HUES48 (cell line): Measurements from ENCODE around the gene TMEM131L.
"Not testable (repeated sequence)": the region's sequence is repeated elsewhere in the genome, so short reads cannot be mapped to it uniquely, and the experiment has no call there.

Experiments used
- H3K27ac ChIP-seq: one replicate; pipeline ENCODE4 v1.7.0; 2013; ENCODE audit warnings: low read depth, low read length, inconsistent platforms
- H3K27me3 ChIP-seq: 2 replicates; pipeline ENCODE4 v1.6.1; 2013; ENCODE audit warnings: mild to moderate bottlenecking, low read length; ENCODE audit not compliant: control insufficient read depth, insufficient read depth
- H3K36me3 ChIP-seq: 2 replicates; pipeline ENCODE4 v1.6.1; 2013; ENCODE audit warnings: low read length; ENCODE audit not compliant: control insufficient read depth, insufficient read depth
- H3K4me1 ChIP-seq: 2 replicates; pipeline ENCODE4 v1.6.1; 2013; ENCODE audit warnings: mild to moderate bottlenecking, low read length; ENCODE audit not compliant: control insufficient read depth, insufficient read depth
- H3K4me3 ChIP-seq: 2 replicates; pipeline ENCODE4 v1.5.1; 2013; ENCODE audit warnings: mild to moderate bottlenecking, low read depth, low read length
- H3K9ac ChIP-seq: 2 replicates; pipeline ENCODE4 v1.6.1; 2013; ENCODE audit warnings: mild to moderate bottlenecking, low read depth, low read length, moderate library complexity
- H3K9me3 ChIP-seq: 2 replicates; pipeline ENCODE4 v1.6.1; 2013; ENCODE audit warnings: low read length; ENCODE audit not compliant: control insufficient read depth, insufficient read depth

The TMEM131L gene

DNA sequence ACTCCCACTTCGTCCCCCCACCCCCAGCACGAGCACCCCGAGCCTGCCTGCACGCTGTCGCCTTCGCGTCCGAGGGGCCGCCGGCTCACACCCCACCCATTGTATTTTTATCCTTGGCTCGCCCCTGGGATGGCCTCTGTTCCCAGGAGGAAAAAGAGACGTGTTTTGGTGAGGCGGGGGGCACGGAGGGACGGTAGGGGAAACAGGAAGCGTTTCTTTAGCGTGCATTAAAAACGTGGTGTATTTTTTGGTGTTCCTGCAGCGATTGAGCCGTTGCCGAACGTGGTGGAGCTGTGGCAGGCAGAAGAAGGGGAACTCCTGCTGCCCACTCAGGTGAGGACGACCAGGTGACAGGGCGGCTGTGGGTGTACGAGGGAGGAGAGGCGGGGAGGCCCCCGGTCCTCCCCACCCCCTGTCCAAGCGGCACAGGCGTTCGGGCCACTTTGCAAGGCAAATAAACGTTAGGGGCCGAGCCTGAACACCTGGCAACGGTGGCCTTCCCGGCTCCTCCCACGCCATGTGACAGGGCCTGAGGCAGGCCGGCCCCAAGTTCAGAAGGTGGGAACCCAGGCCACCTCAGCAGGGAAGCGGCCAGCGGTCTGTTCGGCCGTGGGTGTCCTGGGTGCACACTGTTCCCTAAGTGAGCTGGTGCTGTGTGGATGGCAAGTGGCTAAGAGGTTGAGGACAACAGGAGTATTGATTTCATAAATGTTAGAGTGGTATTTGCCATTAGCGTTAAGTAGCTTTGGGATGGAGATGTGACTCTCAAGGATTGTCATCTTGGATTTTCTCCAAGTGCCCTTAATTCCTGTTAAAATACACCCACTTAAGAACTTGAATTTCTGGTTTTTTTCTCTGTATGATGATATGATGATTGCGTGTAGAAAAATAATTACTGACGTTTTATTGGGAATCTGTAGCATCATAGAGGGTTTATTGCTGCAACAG lies 1.1 kb downstream of the TMEM131L start:
- Histone ChIP-seq H3K9ac (peak overlapping the region; percentile 82), H3K4me3 (peak overlapping the region; percentile 96), H3K36me3 (peaks cover 9% of the 10 kb centered on the region; the same call in 1 of the 2 replicates), H3K27me3 (peaks cover 9% of the 10 kb centered on the region; the same call in 1 of the 2 replicates), H3K9me3 (no peaks in the 10 kb centered on the region), H3K4me1 (peaks cover 27% of the 10 kb centered on the region), H3K27ac (peak overlapping the region; percentile 83)

DNA sequence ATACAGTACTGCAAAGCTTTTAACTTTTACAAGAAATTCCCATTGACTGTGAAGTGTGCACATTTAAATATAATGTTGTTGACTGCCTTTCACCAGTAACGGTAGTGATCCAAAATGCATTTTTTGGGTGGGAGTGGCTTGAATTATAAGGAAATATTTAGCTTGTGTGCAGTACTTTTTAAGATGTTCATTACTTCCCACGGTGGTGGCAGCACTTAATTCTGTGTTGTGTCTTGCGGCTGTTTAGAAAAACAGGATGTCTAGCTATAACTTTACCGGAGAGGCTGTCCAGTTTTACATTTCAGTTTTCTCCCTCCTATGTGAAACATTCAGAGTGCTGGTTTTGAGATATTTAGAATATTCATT lies 1.7 kb downstream of the TMEM131L start:
- Histone ChIP-seq H3K27ac (no peak overlapping the region), H3K9ac (no peak overlapping the region)

DNA sequence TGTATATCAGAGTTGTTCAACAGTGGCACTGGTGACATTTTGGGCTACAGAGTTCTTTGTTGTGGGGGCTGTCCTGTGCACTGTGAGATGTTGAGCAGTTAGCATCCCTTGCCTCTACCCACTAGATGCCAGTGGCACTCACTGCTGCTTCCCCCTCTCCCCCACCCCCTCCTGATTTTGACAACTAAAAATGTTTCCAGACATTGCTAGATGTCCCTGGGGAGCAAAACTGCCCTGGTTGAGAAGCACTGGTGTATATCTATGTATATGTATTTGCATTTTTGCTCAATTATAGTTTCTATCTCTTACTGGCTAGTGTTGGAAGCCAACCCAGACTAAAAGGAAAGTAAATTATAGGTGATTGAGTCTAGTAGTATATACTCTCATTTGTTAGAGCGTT lies 2.4 kb downstream of the TMEM131L start:
- Histone ChIP-seq H3K27ac (no peak overlapping the region), H3K4me3 (no peak overlapping the region), H3K4me1 (peaks cover 27% of the 10 kb centered on the region)

More for the DNA sequence above, 1.7 kb downstream of the TMEM131L start:
- no peaks in the 10 kb centered on the region for H3K9me3 ChIP-seq
- peaks cover 27% of the 10 kb centered on the region for H3K4me1 ChIP-seq
- H3K27me3 ChIP-seq = peaks cover 9% of the 10 kb centered on the region; the same call in 1 of the 2 replicates
- peaks cover 9% of the 10 kb centered on the region; the same call in 1 of the 2 replicates for H3K36me3 ChIP-seq
- peak overlapping the region; percentile 96 for H3K4me3 ChIP-seq

DNA sequence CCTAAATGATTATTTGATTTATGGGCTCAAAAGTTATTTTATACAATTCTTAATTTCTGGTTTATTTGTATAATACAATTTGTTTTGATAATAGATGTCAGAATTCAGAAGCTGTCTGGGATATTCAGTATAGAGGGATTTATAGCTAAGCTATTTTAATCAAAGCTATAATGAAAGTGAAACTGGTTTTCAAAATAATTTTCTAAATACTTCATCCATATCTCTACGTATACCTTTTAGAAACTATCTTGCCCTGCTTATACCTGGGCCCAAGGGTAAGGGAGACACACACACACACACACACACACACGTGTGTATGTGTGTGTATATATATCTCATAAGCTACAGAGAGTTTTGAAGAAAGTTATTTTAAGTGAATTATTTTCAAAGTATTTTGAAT lies 2.9 kb downstream of the TMEM131L start:
- H3K9ac ChIP-seq = no peak overlapping the region
- no peak overlapping the region for H3K27ac ChIP-seq
- H3K36me3 ChIP-seq = peaks cover 13% of the 10 kb centered on the region
- peaks cover 27% of the 10 kb centered on the region for H3K4me1 ChIP-seq
- no peaks in the 10 kb centered on the region for H3K9me3 ChIP-seq
- peaks cover 9% of the 10 kb centered on the region; the same call in 1 of the 2 replicates for H3K27me3 ChIP-seq
- no peak overlapping the region for H3K4me3 ChIP-seq

More for the DNA sequence above, 2.4 kb downstream of the TMEM131L start:
- H3K27me3 ChIP-seq = peaks cover 9% of the 10 kb centered on the region; the same call in 1 of the 2 replicates
- H3K9ac ChIP-seq = no peak overlapping the region
- H3K9me3 ChIP-seq = no peaks in the 10 kb centered on the region
- H3K36me3 ChIP-seq = peaks cover 9% of the 10 kb centered on the region; the same call in 1 of the 2 replicates

DNA sequence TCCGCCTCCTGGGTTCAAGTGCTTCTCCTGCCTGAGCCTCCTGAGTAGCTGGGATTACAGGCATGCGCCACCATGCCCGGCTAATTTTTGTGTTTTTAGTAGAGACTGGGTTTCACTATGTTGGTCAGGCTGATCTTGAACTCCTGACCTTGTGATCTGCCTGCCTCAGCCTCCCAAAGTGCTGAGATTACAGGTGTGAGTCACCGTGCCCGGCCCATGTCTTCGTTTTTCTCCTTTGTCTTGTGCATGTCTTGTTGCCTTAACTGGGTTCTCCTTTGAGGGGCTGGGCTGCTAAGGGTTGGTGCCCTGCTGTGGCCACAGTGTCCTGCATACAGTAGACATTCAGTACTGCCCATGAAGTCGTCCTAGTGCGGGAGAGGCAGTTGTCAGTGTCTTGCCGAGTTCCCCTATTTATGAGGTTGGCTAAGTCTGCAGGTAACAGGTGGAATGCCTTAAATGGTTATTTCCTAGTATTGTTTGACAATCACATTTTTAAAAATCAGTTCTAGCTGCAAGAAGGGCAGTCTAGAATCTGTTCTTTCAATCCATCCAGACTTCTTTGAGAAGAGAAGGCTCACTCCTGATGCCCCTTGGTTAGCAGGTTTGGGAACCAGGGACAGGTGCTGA lies 5.0 kb downstream of the TMEM131L start:
- not testable (repeated sequence) for H3K27me3 ChIP-seq, H3K9me3 ChIP-seq, H3K4me3 ChIP-seq, H3K9ac ChIP-seq, H3K4me1 ChIP-seq, H3K27ac ChIP-seq
- peaks cover 29% of the 10 kb centered on the region for H3K36me3 ChIP-seq

DNA sequence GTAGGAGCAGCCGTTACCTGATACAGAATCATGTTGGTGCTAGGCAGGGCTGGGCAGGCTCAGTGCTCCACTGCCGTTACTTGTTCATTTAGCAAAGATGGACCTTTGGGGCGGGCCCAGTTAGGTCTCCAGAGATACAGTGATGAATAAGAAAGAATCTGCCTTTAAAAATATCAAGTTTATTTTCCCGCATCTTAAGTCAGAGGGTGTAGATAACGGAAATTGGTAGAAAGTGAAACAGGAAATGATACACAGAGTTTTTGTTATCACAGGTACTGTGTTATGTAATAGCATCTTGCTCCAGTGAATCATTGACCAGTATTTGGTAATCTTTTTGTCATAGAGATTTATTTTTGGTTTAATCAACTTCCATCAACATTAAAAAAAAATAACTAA lies 5.5 kb downstream of the TMEM131L start:
- H3K36me3 ChIP-seq = peaks cover 29% of the 10 kb centered on the region
- no peaks in the 10 kb centered on the region for H3K27me3 ChIP-seq
- no peaks in the 10 kb centered on the region for H3K9me3 ChIP-seq
- H3K4me1 ChIP-seq = peaks cover 9% of the 10 kb centered on the region; the same call in 1 of the 2 replicates
- no peak overlapping the region for H3K27ac ChIP-seq
- no peak overlapping the region for H3K9ac ChIP-seq
- H3K4me3 ChIP-seq = no peak overlapping the region

DNA sequence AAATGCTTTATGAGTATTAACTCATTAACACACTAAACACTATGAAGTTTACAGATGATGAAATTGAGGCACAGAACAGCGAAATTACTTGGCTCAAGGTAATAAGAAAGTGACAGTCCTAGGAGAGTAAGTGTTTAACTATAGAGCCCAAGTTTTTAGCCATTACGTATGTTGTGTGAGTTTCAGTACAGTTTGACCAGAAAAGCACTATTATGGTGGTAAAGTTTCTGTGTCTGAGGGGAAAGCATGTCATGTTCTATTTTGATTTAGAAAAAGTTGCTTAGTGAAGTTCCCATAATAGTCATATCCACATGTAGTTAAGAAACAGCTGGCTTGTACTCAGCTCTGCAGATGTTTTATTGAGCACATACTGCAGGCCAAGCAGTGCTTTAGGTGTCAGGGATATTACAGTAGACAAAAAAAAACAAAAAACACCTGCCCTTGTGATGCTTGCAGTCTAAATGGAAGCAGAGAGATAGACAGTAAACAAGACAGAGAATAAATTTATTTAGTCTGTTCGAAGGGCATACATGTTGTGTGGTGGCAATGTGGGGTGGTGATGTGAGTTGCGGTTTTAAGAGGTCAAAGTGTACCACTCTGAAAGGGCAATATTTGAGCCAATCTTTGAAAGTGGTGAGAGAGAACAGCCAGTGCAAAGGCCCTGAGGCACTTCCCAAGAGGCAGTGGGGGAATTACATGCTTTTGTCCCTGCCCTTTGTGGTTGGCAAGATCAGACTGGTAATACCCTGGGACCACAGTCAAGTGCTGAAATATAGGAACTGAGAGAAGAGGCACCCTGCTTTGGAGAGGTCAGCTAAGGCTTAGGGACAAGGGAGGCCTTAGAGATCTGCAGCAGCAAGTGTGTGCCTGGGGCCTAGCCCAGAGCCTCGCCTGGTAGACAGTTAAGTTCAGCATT lies 6.2 kb downstream of the TMEM131L start:
- no peak overlapping the region for H3K27ac ChIP-seq
- no peaks in the 10 kb centered on the region for H3K27me3 ChIP-seq
- H3K4me3 ChIP-seq = no peak overlapping the region
- H3K9ac ChIP-seq = no peak overlapping the region
- no peaks in the 10 kb centered on the region for H3K9me3 ChIP-seq
- H3K36me3 ChIP-seq = peaks cover 29% of the 10 kb centered on the region
- peaks cover 8% of the 10 kb centered on the region; the same call in 1 of the 2 replicates for H3K4me1 ChIP-seq

DNA sequence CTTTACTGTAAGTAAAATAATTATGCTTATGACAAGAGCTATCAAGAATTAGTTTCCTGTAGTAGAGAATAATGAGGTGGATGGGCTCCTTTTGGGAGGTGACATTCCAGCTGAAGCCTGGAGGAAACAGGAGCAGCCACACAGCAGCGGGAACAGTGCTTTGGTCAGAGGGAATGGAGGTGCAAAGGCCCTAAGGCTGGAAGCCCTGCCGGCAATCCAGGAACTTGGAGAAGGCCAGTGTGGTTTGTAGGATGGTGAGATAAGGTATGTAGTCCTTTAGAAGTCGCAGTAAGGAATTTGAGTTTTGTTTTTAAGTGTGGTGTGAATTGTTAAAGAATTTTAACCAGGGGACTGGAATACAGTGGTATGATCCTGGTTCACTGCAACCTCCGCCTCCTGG lies 8.1 kb downstream of the TMEM131L start:
- H3K4me3 ChIP-seq = no peak overlapping the region
- H3K27ac ChIP-seq = no peak overlapping the region
- peaks cover 25% of the 10 kb centered on the region for H3K36me3 ChIP-seq
- no peak overlapping the region for H3K9ac ChIP-seq
- no peaks in the 10 kb centered on the region for H3K27me3 ChIP-seq
- no peaks in the 10 kb centered on the region for H3K9me3 ChIP-seq
- H3K4me1 ChIP-seq = peaks cover 5% of the 10 kb centered on the region

DNA sequence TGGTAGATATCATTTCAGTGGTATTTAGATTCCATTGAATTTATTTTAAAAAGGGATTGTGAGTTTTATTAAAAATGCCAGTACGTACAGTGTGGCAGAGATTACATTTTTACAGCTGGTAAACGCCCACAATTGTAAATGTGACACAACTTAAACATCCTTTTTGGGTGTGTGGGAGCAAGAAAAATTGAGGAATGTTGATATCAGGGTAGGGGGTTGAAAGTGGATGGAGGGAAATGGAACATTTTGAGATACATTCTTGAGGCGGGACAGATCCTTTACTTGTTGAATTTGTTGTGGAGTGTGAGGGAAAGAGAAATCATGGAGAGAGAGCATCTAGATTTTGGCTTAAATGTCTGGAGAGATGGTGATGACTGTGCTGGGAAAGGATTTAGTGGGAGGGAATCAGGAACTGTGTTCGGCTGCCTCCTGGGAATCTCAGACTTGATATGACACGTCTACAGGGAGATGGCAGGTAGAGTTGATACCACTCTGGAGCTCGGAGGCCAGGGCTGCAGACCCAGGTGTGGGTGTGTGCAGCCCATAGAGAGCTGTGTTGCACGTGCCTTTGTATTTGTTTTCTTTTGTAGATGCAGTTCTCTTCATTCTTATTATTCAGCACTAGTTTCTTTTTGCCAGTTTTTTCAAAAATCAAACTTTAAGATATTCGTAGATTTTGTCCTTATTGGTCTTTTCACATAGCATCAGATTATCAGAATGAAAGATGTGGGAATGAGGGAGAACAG lies 10.8 kb downstream of the TMEM131L start:
- no peaks in the 10 kb centered on the region for H3K9me3 ChIP-seq
- no peaks in the 10 kb centered on the region for H3K27me3 ChIP-seq
- H3K27ac ChIP-seq = no peak overlapping the region
- H3K4me3 ChIP-seq = no peak overlapping the region
- H3K36me3 ChIP-seq = peaks cover 25% of the 10 kb centered on the region
- H3K9ac ChIP-seq = no peak overlapping the region
- H3K4me1 ChIP-seq = peaks cover 11% of the 10 kb centered on the region

DNA sequence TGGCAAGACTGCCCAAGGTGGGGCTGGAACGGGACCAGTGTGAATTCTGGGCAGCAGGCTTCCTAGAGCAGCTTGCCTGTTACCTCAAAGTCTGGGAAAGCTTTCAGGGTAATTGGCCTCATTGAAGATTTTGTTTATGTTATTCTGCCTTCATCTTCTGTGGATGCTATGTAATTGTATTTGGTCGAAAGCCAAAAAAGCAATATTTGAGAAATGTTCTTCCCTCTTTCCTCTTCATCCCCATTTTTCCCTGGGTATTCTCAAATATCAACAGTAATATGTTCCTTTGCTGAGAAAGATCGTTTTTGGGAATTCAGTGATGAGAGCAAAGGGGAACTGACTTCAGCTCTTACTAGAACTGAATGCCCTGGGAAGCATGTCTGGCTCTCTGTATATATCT lies 12.9 kb downstream of the TMEM131L start:
- Histone ChIP-seq H3K36me3 (peaks cover 20% of the 10 kb centered on the region), H3K9ac (no peak overlapping the region), H3K27ac (peak overlapping the region; percentile 24), H3K9me3 (no peaks in the 10 kb centered on the region), H3K4me1 (peaks cover 11% of the 10 kb centered on the region), H3K4me3 (no peak overlapping the region), H3K27me3 (no peaks in the 10 kb centered on the region)
